ENCODE data around the gene CD207.
"Not testable (repeated sequence)": the region's sequence is repeated elsewhere in the genome, so short reads cannot be mapped to it uniquely, and the experiment has no call there.

Gene CD207

DNA sequence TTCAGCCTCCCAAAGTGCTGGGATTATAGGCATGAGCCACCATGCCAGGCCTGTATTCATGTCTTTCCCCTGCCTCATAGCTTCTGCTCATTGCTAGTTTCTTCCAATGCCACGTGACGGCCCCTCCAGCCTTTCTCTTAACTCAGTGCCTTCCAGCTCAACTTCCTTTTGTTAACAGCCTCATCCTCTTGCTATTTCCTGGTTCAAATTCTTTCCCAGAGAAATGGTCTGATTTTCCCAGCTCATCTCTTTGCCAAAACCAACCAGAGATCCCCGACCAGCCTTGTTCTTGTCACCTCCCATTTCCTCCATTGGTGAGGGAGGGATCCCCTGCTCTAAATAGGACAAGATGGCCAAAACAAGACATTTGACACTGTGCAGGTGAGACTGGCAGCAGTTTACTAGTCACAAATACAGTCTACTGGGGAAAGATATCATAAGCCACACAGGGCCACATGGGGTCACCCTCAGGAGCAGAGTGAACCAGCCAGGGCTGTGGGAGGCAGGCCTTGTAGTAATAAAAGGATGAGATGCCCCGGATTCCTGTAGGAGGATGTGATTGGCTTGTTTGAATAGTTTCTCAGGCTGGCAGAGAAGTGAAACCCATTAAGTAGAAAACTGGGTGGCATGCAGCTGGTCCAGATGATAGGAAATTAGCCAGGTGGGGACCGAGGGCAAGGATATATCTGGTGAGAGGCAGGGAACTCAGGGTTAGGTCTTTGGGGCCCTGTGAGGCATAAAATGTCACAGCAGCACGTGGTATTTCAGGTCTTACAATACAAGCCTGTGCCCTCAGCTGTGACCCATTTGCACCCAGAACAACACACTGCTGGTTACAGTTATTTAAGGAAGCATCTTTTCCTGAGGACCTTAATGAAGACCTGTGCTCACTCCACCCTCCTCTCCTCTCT is 6.4 kb downstream of the CD207 start:
- DNase-seq, result no peak

DNA sequence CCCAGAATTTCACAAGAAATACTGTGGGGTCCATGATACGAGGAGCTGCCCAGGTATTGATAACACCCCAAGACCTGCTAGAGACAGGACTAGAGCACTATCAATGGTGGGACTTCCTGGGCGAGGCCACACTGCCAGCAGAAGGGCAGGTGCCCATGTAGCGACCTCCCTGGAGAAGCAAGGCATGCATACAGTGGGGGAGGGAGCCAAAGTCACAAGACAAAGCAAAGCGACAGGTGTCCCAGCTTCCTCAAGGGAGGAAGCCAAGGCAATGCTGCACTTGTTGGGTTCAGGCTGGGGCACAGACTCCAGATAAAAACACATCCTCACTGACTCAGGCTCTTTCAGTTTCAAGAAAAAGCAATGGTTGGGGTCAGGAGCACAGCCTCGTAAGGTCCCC is 7.5 kb downstream of the CD207 start:
- DNase-seq, result no peak

GRCh38 chr2:70827388-70827787 is 8.2 kb downstream of the CD207 start:
- no peak for DNase-seq

- peak in 1 of 2 experiments; percentile 35 for DNase-seq
Measured at GRCh38 chr2:70826696-70827350, 8.8 kb downstream of the CD207 start.

GRCh38 chr2:70823249-70823648 is 12.4 kb downstream of the CD207 start:
- DNase-seq, result no peak

GRCh38 chr2:70822843-70823242 is 12.8 kb downstream of the CD207 start:
- no peak for DNase-seq

GRCh38 chr2:70820499-70820898 is 15.1 kb downstream of the CD207 start, which contains the start of gene CLEC4F:
TSS of gene CLEC4F (minus strand) at chr2:70820599. CDS start at chr2:70820523, 76 bp downstream.
- no peak for DNase-seq

- DNase-seq, result no peak
Measured at GRCh38 chr2:70817284-70817954, 18.2 kb downstream of the CD207 start.

GRCh38 chr2:70816726-70817125 is 18.9 kb downstream of the CD207 start:
- no peak for DNase-seq

GRCh38 chr2:70808983-70809958 is 26.3 kb downstream of the CD207 start:
- DNase-seq, result no peak

DNA sequence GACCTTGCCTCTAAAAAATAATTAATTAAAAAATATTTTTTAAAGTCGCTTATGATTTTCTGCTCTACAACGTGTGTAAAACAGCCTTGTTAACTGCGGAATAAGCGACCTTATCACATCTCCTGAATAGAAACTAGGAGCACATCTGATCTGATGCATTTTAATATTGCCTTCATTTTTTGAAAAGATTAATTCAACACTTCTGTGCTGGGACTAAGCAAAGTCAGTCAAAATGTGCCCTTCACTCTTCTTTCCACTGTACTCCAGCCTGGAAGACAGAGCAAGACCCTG is 27.8 kb downstream of the CD207 start:
- no peak for DNase-seq

DNA sequence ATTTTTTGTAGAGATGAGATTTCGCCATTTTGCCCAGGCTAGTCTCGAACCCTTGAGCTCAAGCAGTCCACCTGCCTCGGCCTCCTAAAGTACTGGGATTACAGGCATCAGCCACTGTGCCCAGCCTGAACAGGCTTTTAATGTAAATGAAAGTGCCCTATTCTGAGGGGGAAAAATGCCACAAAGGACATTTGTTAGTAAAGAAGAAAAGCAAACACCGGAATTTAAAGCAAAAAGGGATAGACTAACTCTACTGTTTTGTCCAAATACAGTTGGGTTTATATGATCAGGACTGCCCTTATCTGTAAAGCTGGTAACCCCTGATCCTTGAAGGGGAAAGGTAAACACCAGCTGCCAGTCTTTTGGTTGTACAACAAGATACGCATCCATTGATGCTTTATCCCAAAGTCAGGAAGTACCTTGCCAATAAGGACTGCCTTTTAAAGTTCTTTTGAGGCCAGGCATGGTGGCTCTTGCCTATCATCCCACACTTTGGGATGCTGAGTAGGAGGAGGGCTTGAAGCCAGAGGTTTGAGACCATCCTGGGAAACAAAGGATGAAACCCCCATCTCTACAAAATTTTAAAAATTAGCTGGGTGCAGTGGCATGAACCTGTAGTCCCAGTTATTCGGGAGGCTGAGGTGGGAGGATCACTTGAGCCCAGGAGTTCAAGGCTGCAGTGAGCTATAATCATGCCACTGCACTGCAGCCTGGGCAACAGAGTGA is 28.4 kb downstream of the CD207 start:
- DNase-seq, result no peak

GRCh38 chr2:70806620-70807019 is 29.0 kb downstream of the CD207 start:
- no peak for DNase-seq

DNA sequence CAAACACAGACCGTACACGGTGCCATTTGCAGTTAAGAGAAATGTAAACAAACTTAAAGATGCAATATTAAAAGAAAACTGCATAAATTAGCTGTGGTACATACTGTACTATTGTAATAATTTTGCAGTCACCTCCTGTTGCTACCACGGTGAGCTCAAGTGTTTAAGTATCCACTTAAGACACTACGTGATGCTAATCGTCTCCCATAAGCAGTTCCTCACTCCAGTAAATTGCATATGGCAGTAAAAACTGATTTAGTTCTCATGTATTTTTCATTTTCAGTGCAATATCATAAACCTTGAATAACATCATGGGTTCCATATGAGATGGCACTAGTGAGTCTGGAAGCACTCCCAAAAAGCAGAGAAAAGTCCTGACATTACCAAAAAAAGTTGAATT is 29.6 kb downstream of the CD207 start:
- DNase-seq, result no peak

GRCh38 chr2:70801607-70802263 is 33.9 kb downstream of the CD207 start:
- no peak for DNase-seq

- DNase-seq, result no peak
Measured at GRCh38 chr2:70799706-70800105, 35.9 kb downstream of the CD207 start.

- DNase-seq, result not testable (repeated sequence)
Measured at GRCh38 chr2:70797996-70798395, 37.6 kb downstream of the CD207 start.

DNA sequence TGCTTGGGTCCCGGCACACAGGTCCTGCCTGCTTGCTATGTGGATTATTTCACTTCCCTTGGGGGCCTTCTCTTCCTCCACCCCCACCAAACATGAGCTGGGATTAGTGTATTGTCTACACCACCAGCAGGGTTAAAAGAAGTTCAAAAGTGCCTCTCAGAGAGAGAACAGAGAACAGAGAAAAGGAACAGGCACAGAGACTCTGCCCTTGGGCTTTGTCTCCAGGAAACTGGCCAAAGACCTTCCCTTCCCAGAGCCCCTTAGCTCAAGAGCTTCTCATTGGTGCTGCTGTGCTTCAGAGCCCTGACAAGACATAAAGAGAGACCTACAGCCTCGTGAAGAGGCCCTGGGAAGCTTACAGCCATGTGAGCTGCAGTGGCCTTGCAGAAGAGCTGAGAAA is 38.1 kb downstream of the CD207 start:
- no peak for DNase-seq

DNA sequence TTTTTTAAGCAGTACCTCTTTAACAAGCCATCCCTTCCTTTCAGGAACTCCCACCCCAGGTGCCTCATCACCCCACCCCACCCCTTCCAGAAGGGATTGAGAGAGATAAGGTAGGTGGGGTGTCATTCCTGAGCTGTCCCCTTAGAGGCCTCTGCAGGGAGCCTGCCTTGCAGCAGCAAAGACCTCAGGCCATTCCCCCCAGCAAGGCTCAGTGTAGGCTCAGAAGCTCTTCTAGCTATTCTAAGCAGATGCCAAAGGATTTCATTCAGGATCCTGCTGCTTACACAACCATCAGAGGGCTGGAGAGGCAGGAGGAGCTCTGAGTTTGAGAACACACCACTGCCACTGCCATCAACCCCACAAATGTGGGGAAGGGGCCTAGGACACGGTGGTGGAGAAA is 39.4 kb downstream of the CD207 start:
- DNase-seq, result no peak

DNA sequence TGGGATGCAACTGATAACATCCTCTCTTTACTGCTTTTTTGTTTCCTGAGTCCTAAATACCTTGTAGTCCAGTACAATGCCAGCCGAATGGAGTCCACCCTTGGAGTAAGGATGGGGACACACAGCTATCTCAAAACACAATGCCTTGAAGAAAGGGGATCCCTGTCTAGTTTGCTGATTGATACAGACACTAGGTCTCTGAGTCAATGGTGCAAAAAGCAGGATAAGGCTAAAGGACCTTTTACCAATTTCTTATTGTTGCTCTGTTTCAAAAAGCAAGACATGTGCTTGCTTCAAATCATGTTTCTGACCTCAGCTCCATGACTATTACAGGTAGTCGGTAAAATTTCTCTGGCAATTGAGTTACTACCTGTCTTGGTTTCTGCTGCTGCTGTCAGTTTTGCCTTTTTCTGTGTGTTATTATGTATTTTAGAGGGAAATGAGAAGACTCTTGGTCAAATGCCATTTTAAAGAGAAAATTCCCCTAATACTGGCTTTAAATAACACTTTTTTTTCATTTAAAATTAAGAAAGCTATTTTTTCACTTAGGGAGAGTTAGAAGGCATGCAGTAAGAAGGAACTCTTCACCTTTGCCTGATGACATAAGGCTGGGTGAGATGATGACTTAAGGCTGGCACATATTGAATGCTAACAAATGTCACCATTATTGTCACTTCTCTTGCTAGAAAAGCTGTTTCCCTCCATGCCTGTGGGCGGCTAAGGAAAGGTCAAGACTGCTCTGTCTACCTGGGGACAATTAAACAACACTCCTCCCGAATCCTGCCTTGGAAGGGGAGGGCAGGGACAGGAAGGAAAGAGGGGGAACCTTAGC is 40.2 kb downstream of the CD207 start:
- no peak for DNase-seq
